Tibial artery (tissue), 4 donors: ENCODE data around the gene RFXAP.

Experiments used
- DNase-seq, 2 donors: peaks; one replicate each; pipeline ENCODE4 v3.0.0-alpha.2; 2019
- H3K27ac ChIP-seq, 2 donors: fragments of 200-600 bp; sonication (generic) in 1 of 2; 1 replicate in 1 of 2; 2 replicates in 1 of 2; pipeline ENCODE4 v1.5.1; 2018 to 2019; ENCODE audit warnings: mild to moderate bottlenecking in 1 of 2
- H3K27me3 ChIP-seq, 2 donors: fragments of 200-600 bp; sonication (generic) in 1 of 2; one replicate each; pipeline versions ENCODE4 v1.5.1 to v1.6.0; 2016 to 2019
- H3K36me3 ChIP-seq, 3 donors: fragments of 200-600 bp; sonication (generic) in 2 of 3; one replicate each; pipeline ENCODE4 v1.5.1; 2016 to 2019; ENCODE audit warnings: mild to moderate bottlenecking in 2 of 3
- H3K4me1 ChIP-seq, 4 donors: fragments of 200-600 bp; sonication (generic) in 2 of 4; 1 replicate in 3 of 4; 2 replicates in 1 of 4; pipeline ENCODE4 v1.5.1; 2016 to 2019
- H3K4me3 ChIP-seq, 2 donors: fragments of 200-600 bp; sonication (generic) in 1 of 2; 1 replicate in 1 of 2; 2 replicates in 1 of 2; pipeline ENCODE4 v1.5.1; 2018 to 2019; ENCODE audit warnings: mild to moderate bottlenecking in 2 of 2
- H3K9me3 ChIP-seq, 3 donors: fragments of 200-600 bp; sonication (generic) in 1 of 3; one replicate each; pipeline ENCODE4 v1.5.1; 2016 to 2019
- CTCF ChIP-seq, 2 experiments: fragments of 200-600 bp in 1 of 2; fragments of 450-650 bp in 1 of 2; IDR thresholded peaks; one replicate each; pipeline ENCODE4 v1.5.1; 2017 to 2019; ENCODE audit warnings: antibody characterized with exemption in 2 of 2, mild to moderate bottlenecking in 1 of 2, moderate library complexity in 1 of 2
- intact Hi-C: fragments of 100-400 bp; cut with DNase I; formaldehyde crosslinking; loops from one replicate; pipeline ENCODE4 v1.15.0; 2023; ENCODE audit warnings: low total_unique reads

RFXAP gene

GRCh38 chr13:36817996-36818803 lies 822 bp upstream of the RFXAP start:
- intact Hi-C loops = no loop called here
- H3K27ac ChIP-seq = peak overlapping the region; percentile 73 to 74
- no peaks in the 10 kb centered on the region for H3K27me3 ChIP-seq
- peaks cover 0 to 34% (median 10%) of the 10 kb centered on the region in 4 donors for H3K4me1 ChIP-seq
- no peaks in the 10 kb centered on the region for H3K9me3 ChIP-seq
- TF ChIP-seq CTCF (IDR thresholded peaks at IDR 0.05) = no peak
- DNase-seq = no peak
- H3K4me3 ChIP-seq = peak overlapping the region; percentile 73 to 87
- no peaks in the 10 kb centered on the region for H3K36me3 ChIP-seq

GRCh38 chr13:36819739-36820090 lies 693 bp downstream of the RFXAP start:
- peak overlapping the region; percentile 73 to 87 for H3K4me3 ChIP-seq
- H3K4me1 ChIP-seq = peaks cover 0 to 36% (median 10%) of the 10 kb centered on the region in 4 donors
- H3K9me3 ChIP-seq = no peaks in the 10 kb centered on the region
- intact Hi-C loops = no loop called here
- no peaks in the 10 kb centered on the region for H3K27me3 ChIP-seq
- no peak for TF ChIP-seq CTCF (IDR thresholded peaks at IDR 0.05)
- DNase-seq = no peak
- no peaks in the 10 kb centered on the region for H3K36me3 ChIP-seq
- peak overlapping the region; percentile 73 to 74 for H3K27ac ChIP-seq

GRCh38 chr13:36820222-36820621 lies 1.2 kb downstream of the RFXAP start:
- Histone ChIP-seq H3K27ac (peak overlapping the region in 1 of 2 donors; percentile 73), H3K9me3 (no peaks in the 10 kb centered on the region), H3K4me1 (peaks cover 0 to 36% (median 10%) of the 10 kb centered on the region in 4 donors), H3K27me3 (no peaks in the 10 kb centered on the region), H3K36me3 (no peaks in the 10 kb centered on the region), H3K4me3 (peak overlapping the region; percentile 73 to 87)
- intact Hi-C loops = no loop called here
- no peak for DNase-seq
- TF ChIP-seq CTCF (IDR thresholded peaks at IDR 0.05) = no peak

GRCh38 chr13:36822785-36823184 lies 3.8 kb downstream of the RFXAP start:
- no peak overlapping the region for H3K27ac ChIP-seq
- peaks cover 7 to 10% (median 8%) of the 10 kb centered on the region in 3 donors for H3K36me3 ChIP-seq
- H3K9me3 ChIP-seq = no peaks in the 10 kb centered on the region
- intact Hi-C loops = no loop called here
- H3K4me3 ChIP-seq = no peak overlapping the region
- TF ChIP-seq CTCF (IDR thresholded peaks at IDR 0.05) = no peak
- no peak for DNase-seq
- H3K4me1 ChIP-seq = peaks cover 0 to 36% (median 10%) of the 10 kb centered on the region in 4 donors
- no peaks in the 10 kb centered on the region for H3K27me3 ChIP-seq

- H3K27ac ChIP-seq = no peak overlapping the region
- DNase-seq = no peak
- no peaks in the 10 kb centered on the region for H3K9me3 ChIP-seq
- no peaks in the 10 kb centered on the region for H3K4me1 ChIP-seq
- intact Hi-C loops = no loop called here
- H3K36me3 ChIP-seq = peaks cover 9 to 25% (median 16%) of the 10 kb centered on the region in 3 donors
- H3K4me3 ChIP-seq = no peak overlapping the region
- H3K27me3 ChIP-seq = no peaks in the 10 kb centered on the region
- no peak for TF ChIP-seq CTCF (IDR thresholded peaks at IDR 0.05)
Observed at GRCh38 chr13:36829753-36830152, 10.7 kb downstream of the RFXAP start.
